ENCODE results near the gene WNT3A.
"Not testable (repeated sequence)": the region's sequence is repeated elsewhere in the genome, so short reads cannot be mapped to it uniquely, and the experiment has no call there.

The WNT3A gene, protein sequence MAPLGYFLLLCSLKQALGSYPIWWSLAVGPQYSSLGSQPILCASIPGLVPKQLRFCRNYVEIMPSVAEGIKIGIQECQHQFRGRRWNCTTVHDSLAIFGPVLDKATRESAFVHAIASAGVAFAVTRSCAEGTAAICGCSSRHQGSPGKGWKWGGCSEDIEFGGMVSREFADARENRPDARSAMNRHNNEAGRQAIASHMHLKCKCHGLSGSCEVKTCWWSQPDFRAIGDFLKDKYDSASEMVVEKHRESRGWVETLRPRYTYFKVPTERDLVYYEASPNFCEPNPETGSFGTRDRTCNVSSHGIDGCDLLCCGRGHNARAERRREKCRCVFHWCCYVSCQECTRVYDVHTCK

DNA sequence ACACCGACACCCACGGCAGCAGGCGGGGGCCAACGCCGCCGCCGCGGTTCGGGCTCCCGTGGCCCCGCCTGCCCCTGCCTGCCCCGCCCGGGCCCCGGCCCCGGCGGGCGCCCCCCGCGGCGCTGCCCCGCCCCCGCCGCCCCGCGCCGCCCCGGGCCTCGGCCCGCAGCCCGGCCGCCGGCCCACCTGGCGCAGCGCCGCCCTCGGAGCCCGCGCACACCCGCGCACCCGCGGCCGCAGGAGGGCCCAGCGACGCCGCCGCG, at the start of gene WNT3A:
Gene WNT3A, plus strand, starts transcription at position 213 of the 263 bp plus-strand sequence. CDS start 131 bp downstream, outside the sequence.
- no peak for DNase-seq

DNA sequence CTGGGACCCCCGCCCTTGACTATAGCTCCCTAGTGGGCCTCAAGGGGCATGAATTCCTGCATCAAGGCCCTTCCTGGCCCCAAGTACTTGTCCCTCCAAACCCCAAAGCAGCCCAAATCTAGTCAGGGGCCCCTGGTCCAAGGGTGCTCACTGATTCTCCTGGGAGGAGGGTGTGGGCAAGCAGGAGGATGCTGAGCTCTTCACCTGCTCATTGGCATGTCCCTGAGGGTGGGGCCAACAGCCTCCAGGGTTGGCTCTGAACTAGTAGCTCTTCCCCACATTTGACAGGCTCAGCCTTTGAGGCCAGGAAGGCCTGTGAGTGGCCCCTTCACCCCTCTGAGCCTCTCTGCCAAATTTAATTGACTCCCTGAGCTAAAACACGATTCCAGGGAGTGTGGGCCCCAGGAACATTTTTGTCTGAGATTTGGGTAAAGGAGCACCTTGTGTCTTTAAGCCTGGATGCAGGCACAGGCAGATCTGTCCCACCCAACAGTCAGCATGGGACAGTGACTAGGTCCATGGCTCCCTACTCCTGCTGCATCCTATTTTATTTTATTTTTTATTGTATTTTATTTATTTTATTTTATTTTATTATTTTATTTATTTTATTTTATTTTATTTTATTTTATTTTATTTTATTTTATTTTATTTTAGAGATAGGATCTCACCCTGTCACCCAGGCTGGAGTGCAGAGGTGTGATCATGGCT, 48.0 kb upstream of the WNT3A start:
- no peak for DNase-seq

DNA sequence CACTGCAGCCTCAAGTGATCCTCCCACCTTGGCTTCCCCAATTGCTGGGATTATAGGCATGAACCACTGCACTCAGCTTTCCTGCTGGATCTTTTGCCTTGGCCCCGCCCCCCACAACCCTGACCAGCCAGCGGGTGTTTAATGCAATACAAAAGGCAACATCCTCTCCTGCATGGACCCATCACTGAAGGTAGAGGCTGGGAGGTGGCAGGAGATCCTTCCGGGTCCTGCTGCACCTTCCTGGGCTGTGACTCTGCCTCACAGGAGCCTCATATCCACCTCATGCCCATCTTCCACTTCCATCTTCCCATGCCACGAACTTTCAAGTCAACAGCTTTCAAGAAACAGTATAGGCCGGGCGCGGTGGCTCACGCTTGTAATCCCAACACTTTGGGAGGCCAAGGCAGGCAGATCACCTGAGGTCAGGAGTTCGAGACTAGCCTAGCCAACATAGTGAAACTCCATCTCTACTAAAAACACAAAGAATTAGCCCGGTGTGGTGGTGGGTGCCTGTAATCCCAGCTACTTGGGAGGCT, 47.4 kb upstream of the WNT3A start:
- no peak for DNase-seq

DNA sequence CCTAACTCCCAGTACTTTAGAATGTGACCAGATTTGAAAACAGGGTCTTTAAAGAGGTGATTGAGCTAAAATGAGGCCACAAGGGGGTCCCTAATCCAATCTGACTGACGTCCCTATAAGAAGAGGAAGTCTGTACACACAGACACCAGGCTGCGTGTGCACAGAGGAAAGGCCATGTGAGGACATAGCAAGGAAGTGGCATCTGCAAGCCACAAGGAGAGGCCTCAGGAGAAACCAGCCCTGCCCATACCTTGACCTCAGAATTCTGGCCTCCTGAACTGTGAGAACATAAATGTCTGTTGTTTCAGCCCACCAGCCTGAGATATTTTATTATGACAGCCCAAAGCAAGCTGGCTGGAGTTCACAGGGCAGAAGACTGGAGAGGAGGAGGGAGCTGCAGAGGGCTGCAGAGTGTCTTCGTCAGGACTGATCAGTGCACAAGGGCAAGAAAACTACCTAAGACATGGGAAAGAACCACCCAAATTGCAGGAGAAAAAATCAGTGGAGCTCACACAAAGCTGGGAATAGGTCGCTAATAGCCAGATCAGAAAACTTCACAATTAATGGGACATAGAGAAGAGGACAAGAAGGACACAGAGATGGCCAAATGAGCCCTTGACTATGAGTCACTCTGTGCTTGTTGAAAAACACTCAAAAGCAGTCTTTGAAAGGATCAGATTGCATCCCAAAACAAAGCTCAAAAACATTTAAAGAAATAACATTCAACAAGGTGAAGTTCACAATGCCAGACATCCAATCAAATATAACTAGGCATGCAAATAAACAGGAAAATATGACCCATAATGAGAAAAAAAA, 44.9 kb upstream of the WNT3A start:
- DNase-seq: no peak

DNA sequence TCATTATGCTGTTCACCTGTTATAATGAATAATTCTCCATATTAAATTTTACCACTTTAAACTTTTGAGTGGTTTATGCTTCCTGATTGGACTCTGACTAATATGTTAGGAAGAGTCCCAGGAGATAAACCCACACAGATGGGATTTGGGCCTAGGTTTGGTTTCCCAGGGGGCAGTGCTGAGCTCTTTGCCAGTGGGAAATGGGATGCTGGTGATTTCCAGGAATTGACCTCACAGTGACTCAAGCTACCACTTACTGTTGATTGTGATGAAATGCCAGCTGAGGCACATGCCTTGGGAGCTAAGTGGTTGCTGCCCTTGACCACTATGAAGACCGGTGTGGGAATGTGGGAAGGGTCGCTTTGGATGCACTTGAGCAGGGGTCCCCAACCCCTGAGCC, 40.1 kb upstream of the WNT3A start:
- DNase-seq: not testable (repeated sequence)

DNA sequence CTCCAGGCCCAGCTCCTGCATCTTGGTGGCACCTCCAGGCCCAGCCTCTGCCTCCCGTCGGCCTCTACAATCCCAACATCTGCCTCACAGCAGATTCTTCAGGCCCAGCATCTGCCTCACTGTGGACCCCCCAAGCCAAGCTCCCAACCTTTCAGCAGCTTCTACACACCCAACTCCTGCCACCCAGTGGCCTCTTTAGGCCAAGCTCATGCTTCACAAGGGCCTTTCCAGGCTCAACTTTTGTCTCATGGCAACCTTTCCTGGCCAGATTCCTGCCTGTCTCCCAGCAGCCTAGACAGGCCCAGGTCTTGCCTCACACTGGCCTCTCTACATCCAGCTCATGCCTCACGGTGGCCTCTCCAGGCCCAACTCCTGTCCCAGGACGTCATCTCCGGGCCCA, 39.0 kb upstream of the WNT3A start:
- DNase-seq: not testable (repeated sequence)

DNA sequence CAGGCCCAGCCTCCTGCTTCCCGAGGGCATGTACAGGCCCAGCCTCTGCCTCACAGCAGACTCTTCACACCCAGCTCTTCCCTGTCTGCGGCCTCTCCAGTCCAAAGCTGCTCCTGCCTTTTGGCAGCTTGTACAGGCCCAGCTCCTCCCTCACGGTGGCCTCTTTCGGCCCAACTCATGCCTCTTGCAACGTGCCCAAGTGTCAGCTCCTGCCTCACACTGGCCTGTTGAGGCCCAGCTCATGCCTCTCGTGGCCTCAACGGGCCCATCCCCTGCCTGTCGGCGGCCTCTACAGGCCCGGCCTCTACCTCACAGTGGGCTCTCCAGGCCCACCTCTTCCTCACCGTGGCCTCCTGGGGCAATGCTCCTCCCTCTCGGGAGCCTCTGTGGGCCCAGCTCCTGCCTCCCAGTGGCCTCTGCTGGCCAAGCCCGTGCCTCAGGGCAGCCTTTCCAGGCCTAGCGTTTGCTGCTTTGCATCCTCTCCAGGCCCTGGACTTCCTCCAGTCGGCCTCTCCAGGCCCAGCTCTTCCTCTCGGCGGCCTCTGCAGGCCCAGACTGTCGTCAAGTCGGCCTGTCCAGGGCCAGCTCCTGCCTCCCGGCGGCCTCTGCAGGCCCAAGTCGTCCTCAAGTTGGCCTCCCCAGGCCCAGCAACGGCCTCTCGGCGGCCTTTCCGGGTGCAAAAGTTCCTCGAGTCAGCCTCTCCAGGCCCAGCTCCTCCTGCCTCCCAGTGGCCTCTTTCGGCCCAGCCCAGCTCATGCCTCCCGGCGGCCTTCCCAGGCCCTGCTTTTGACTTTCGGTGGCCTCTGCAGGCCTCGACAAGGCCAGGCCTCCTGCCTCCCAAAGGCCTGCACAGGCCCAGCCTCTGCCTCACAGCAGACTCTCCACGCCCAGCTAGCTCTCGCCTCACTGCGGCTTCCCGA, 36.5 kb upstream of the WNT3A start:
- not testable (repeated sequence) for DNase-seq

DNA sequence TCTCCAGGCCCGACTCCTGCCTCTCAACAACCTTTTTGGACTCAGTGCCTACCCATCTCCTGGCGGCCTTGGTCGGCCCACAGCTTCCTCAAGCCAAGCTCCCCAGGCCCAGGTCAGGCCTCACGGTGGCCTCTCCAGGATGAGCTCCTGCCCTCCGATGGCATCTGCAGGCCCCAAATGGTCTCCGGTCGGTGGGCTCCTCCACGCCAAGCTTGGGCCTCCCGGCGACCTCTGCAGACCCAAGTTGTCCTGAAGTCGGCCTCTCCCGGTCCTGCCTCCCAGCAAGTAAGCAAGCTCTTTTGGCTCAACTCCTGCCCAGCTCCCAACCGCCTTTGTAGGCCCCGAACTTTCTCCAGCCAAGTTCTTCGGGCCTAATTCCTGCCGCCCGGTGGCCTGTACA, 35.6 kb upstream of the WNT3A start:
- DNase-seq: not testable (repeated sequence)

DNA sequence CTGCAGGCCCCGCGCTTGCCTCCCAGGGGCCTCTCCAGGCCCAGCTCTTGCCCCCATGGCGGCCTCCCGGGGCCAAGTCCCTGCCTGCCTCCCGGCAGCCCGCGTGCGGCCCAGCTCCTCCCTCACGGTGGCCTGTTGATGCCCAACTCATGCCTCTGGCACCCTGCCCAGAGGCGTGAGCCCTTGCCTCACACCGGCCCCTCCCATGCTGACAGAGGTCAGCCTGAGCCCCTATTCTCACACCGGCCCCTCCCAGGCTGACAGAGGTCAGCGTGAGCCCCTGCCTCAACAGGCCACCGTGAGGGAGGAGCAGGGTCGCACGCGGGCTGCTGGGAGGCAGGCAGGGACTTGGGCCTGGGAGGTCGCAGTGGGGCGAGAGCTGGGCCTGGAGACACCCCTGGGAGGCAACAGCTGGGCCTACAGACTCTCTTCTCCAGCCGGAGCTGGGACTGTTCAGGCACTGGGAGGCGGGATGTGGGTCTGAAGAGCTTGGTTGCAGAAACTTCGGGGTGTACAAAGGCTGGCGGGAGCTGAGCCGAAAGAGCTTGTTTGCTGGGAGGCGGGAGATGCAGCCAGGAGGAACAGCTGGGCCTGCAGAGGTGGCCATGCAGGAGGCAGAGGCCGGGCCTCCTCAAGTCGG, 35.0 kb upstream of the WNT3A start:
- DNase-seq: not testable (repeated sequence)

DNA sequence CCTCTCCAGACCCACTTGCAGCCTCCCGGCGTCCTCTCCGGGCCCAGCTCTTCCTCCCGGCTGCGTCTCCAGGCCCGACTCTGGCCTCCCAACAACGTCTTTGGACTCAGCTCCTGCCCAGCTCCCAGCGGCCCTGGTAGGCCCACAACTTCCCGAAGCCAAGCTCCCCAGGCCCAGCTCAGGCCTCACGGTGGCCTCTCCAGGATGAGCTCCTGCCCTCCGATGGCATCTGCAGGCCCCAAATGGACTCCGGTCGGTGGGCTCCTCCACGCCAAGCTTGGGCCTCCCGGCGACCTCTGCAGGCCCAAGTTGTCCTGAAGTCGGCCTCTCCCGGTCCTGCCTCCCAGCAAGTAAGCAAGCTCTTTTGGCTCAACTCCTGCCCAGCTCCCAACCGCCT, 34.5 kb upstream of the WNT3A start:
- not testable (repeated sequence) for DNase-seq

DNA sequence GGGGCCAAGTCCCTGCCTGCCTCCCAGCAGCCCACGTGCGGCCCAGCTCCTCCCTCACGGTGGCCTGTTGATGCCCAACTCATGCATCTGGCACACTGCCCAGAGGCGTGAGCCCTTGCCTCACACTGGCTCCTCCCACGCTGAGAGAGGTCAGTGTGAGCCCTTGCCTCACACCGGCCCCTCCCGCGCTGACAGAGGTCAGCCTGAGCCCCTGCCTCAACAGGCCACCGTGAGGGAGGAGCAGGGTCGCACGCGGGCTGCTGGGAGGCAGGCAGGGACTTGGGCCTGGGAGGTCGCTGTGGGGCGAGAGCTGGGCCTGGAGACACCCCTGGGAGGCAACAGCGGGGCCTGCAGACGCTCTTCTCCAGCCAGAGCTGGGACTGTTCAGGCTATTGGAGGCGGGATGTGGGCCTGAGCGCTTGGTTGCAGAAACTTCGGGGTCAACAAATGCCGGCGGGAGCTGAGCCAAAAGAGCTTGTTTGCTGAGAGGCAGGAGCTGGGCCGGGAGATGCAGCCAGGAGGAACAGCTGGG, 33.9 kb upstream of the WNT3A start:
- not testable (repeated sequence) for DNase-seq

DNA sequence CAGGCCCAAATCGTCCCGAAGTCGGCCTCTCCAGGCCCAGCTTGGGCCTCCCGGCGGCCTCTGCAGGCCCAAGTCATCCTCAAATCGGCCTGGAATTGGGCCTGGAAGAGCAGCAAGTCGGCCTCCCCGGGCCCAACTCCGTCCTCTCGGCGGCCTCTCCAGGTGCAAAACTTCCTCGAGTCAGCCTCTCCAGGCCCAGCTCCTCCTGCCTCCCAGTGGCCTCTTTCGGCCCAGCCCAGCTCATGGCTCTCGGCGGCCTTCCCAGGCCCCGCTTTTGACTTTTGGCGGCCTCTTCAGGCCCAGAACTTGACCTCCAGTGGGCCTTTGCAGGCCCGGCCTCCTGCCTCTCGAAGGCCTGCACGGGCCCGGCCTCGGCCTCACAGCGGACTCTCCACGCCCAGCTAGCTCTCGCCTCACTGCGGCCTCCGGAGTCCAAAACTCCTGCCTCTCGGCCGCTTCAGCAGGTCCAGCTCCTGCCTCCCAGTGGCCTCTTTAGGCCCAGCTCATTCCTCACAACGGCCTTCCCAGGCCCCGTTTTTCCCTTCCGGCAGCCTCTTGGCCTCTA, 33.0 kb upstream of the WNT3A start:
- not testable (repeated sequence) for DNase-seq

DNA sequence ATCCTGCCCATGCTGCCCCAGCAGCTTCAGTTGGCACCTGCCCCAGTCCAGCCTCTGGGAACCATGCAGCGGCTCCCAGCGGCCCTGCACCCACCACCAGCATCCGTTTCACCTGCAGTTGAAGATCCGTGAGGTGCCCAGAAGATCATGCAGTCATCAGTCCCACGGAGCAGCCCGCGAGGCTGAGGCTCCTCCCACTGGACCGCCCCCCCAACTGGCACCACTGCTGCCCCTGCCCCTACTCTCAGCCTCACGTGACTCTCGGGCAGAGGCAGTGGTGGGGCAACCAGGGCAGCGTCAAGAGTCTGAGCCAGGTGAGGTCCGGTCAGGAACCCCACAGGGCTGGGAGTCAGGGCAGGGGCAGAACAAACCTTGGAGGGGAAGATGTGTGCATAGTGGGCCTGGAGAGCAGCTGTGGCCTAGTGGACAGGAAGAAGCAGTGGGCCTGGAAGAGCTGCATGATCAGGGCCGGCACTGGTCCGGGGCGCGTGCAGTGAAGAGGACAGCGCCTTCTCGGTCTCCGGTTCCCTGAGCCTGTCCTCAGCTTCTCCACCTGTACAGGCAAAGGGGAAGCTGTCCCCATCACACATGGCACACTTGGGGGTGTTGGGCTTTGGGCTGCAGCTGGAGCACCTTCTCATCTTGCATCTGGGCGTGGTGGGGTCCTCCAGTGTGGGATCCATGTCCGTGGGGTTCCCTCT, 31.1 kb upstream of the WNT3A start:
- not testable (repeated sequence) for DNase-seq

DNA sequence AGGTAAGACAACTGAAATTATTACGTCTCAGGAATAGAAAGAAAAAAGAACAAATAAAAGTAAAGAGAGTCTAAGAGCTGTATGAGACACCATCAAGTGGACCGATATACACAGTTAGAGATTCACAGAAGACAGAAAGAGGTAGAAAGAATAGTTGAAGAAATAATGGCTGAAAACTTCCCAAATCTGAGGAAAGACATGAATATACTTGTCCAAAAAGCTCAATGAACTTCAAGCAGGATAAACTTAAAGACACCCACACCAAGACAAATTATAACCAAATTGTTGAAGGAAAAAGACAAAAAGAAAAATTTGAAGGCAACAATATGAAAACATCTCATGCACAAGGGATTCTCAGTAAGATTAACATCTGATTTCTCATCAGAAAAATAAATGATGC, 19.6 kb upstream of the WNT3A start:
- DNase-seq: no peak

DNA sequence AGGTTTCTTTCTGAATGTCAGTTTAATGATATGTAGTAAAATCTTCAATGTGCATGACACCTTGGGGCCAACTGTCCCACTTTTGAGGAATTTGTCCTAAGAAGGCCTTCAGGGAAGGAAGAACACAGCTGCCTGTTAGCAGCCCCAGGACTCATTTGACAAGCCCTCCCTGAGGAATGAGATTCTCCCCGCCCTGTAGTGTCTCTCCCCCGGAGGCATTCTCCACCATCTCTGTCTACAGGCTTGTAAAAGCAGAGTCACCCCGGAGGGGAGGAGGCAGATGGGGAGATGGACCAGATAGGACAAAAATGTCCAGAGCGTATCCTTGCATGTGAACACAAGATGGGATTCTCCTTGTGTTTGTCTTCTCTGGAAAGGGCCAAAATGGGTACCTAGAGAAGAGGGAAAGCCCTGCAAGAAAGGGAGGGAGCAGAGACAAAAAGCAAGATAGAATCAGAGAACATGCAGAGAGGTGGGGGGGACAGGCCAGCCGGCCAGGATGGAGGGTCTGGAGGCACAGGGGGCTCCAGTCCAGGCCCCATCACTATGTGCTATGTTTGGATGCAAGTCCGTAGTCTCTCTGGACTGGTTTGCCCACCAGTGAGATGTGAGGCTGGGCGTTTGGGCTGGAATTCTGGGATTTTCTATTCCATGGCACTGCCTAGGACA, 12.0 kb upstream of the WNT3A start:
- no peak for DNase-seq

DNA sequence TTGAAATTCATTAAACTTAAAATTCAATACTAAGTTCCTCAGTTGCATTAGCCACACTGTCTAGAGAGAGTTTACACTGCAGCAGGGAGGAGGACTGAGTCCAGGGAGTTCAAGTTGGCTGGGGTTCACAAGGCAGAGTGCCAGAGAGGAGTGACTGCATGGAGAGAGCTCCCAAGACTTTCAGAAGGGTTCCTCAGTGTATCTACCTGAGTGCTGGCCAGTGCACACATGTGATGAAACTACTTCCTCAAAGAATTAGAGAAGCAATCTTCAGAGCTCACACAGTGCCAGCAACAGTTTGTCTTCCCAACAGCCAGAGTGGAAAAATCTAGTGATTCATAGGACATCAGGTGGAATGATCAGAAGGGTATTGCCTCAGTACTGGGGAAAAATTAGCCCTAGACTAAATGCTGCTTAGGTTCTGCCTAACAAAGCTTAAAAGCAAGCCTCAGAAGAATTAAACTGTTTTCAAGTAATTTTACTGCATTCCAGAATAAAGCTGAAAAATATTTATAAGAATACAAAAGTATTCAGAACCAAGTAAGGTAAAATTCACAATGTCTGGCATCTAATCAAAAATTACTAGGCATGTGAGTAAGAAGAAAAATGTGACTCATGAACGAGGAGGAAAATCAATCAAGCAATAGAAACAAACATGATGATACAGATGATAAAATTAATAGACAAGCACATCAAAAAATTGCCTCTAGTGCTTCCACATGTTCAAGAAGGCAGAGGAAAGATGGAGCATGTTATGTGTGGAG, 10.4 kb upstream of the WNT3A start:
- no peak for DNase-seq

DNA sequence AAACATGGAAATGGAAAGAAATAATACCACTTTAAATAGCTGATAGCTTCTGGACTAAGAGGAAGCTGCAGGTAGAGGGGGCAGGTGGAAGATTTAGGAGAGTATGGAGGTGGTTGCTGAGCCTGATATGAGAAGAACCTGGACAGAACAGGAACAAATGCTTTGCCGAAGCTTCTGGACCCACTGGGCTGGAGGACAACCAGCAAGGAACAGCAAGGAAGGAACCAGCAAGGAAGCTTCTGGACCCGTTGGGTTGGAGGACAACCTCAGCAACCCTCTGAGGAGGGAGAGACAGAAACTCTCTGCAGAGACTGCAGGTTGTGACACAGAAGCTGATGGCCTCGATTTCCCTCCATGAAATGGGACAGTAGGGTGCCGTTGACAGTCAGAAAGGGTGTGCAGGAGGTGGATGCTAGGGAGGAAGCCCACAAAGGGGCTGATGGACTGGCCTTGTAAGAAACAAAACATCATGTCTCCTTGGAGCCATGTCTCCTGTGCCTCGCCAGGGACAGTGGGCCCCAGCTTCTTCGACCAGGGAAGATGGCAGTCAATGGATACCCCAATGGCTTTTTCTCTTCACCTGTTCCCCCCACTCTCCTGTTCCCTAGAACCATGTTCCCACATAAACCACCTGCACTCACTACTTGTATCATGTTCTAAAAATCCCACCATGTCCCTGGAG, 8.3 kb upstream of the WNT3A start:
- DNase-seq: no peak

All from DMS153 (cell line).